ENCODE data around the gene CLMN.

- TF ChIP-seq, protein P1, sequence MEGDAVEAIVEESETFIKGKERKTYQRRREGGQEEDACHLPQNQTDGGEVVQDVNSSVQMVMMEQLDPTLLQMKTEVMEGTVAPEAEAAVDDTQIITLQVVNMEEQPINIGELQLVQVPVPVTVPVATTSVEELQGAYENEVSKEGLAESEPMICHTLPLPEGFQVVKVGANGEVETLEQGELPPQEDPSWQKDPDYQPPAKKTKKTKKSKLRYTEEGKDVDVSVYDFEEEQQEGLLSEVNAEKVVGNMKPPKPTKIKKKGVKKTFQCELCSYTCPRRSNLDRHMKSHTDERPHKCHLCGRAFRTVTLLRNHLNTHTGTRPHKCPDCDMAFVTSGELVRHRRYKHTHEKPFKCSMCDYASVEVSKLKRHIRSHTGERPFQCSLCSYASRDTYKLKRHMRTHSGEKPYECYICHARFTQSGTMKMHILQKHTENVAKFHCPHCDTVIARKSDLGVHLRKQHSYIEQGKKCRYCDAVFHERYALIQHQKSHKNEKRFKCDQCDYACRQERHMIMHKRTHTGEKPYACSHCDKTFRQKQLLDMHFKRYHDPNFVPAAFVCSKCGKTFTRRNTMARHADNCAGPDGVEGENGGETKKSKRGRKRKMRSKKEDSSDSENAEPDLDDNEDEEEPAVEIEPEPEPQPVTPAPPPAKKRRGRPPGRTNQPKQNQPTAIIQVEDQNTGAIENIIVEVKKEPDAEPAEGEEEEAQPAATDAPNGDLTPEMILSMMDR (IDR thresholded peaks at IDR 0.05): no peak
- TF ChIP-seq POLR2A (IDR thresholded peaks at IDR 0.05): no peak
Measured at GRCh38 chr14:95346820-95347219, 27.1 kb upstream of the CLMN start.

Measured in prostate gland (tissue), 2 donors.